Transverse colon (tissue), 4 donors: ENCODE data around the gene PGS1.

Source experiments
- CTCF ChIP-seq, 5 experiments: fragments of 200-600 bp in 3 of 5; fragments of 450-650 bp in 2 of 5; sonication (generic) in 3 of 5; IDR thresholded peaks; 1 replicate in 2 of 5; 2 replicates in 3 of 5; pipeline ENCODE4 v1.5.1; 2016 to 2017; ENCODE audit warnings: antibody characterized with exemption in 5 of 5, inconsistent platforms in 3 of 5, mild to moderate bottlenecking in 2 of 5, moderate library complexity in 1 of 5
- POLR2A ChIP-seq: fragments of 450-650 bp; IDR thresholded peaks from one replicate; pipeline ENCODE4 v1.6.1; 2016; ENCODE audit warnings: antibody characterized with exemption, mild to moderate bottlenecking, moderate library complexity
- POLR2AphosphoS5 ChIP-seq, 3 donors: sonication (generic); formaldehyde crosslinking; IDR thresholded peaks; one replicate each; pipeline ENCODE4 v1.6.1; 2016; ENCODE audit warnings: antibody characterized with exemption in 3 of 3

GRCh38 chr17:78421084-78421533 is 42.7 kb downstream of the PGS1 start:
- no peak for TF ChIP-seq CTCF (IDR thresholded peaks at IDR 0.05)
- no peak for TF ChIP-seq POLR2AphosphoS5 (IDR thresholded peaks at IDR 0.05)
- TF ChIP-seq POLR2A = no peak
